K562 (cell line): ENCODE measurements around the gene THADA. TPM values are rescaled to one million over a fixed set of nuclear protein-coding genes. Genes with fewer than 3 reads are reported as not detected.

ENCODE experiments used
- CXXC5 ChIP-seq: fragments of 250-450 bp; sonication (Bioruptor Pico); IDR thresholded peaks from 2 replicates; pipeline ENCODE4 v1.8.0; 2022; ENCODE audit warnings: inconsistent platforms, mild to moderate bottlenecking, moderate library complexity
- ETV1 ChIP-seq: fragments of 450-650 bp; conservative IDR thresholded peaks from 2 replicates; pipeline ENCODE4 v1.6.1; 2016; ENCODE audit warnings: missing genetic modification characterization, control low read depth, low read depth, missing compliant biosample characterization
- HDAC8 ChIP-seq: fragments of 450-650 bp; IDR thresholded peaks from 2 replicates; pipeline ENCODE4 v1.6.1; 2016; ENCODE audit warnings: mild to moderate bottlenecking, missing genetic modification characterization, moderate library complexity, missing compliant biosample characterization
- HMG20B ChIP-seq: fragments of 250-450 bp; sonication (Bioruptor Pico); IDR thresholded peaks from 2 replicates; pipeline ENCODE4 v1.5.0; 2021; ENCODE audit warnings: mild to moderate bottlenecking
- KAT8 ChIP-seq: fragments of 450-650 bp; IDR thresholded peaks from 2 replicates; pipeline ENCODE4 v1.6.1; 2016; ENCODE audit warnings: low read depth, mild to moderate bottlenecking
- KHSRP ChIP-seq: fragments of 450-650 bp; IDR thresholded peaks from 2 replicates; pipeline ENCODE4 v1.6.1; 2017
- KLF16 ChIP-seq: IDR thresholded peaks from 2 replicates; pipeline ENCODE4 v1.6.1; 2016; ENCODE audit warnings: antibody characterized with exemption
- MAFG ChIP-seq: fragments of 450-650 bp; conservative IDR thresholded peaks from 2 replicates; pipeline ENCODE4 v1.6.1; 2016; ENCODE audit warnings: missing genetic modification characterization, missing compliant biosample characterization
- MAFK ChIP-seq: IDR thresholded peaks from 2 replicates; pipeline ENCODE4 v1.6.1; 2011; ENCODE audit warnings: low read length, improper control_type of control experiment
- MED1 ChIP-seq: sonication (generic); formaldehyde crosslinking; IDR thresholded peaks from 2 replicates; pipeline ENCODE4 v1.8.1; 2023; ENCODE audit warnings: missing genetic modification reagents, borderline replicate concordance
- MXI1 ChIP-seq: IDR thresholded peaks from 2 replicates; pipeline ENCODE4 v1.6.1; 2011; ENCODE audit warnings: low read depth, mild to moderate bottlenecking, improper control_type of control experiment, low read length
- OTX1 ChIP-seq: fragments of 450-650 bp; formaldehyde crosslinking; IDR thresholded peaks from 2 replicates; pipeline ENCODE4 v1.4.0; 2022; ENCODE audit warnings: mild to moderate bottlenecking
- POU5F1 ChIP-seq: fragments of 150-350 bp; IDR thresholded peaks from 2 replicates; pipeline ENCODE4 v1.6.1; 2014; ENCODE audit warnings: borderline replicate concordance, low read length, low read depth, mild to moderate bottlenecking; ENCODE audit not compliant: partially characterized antibody
- TBL1XR1 ChIP-seq, 2 experiments: IDR thresholded peaks; 2 replicates each; pipeline ENCODE4 v1.6.1; 2012; ENCODE audit warnings: improper control_type of control experiment in 2 of 2, low read length in 2 of 2, mild to moderate bottlenecking in 1 of 2
- TFAM ChIP-seq: fragments of 250-450 bp; sonication (Bioruptor Pico); conservative IDR thresholded peaks from 2 replicates; pipeline ENCODE4 v1.5.0; 2021; ENCODE audit warnings: mild to moderate bottlenecking, moderate library complexity
- XRCC4 ChIP-seq: IDR thresholded peaks from one replicate; pipeline ENCODE4 v1.6.1; 2011; ENCODE audit not compliant: insufficient read depth, insufficient read length; ENCODE audit errors: extremely low read depth
- ZNF280B ChIP-seq: fragments of 250-450 bp; sonication (Bioruptor Pico); IDR thresholded peaks from 2 replicates; pipeline ENCODE4 v1.5.1; 2021; ENCODE audit warnings: mild to moderate bottlenecking
- ZNF512 ChIP-seq: IDR thresholded peaks from 2 replicates; pipeline ENCODE4 v1.6.1; 2016; ENCODE audit warnings: missing genetic modification characterization, missing compliant biosample characterization
- polyA plus RNA-seq, 8 experiments: library from polyadenylated mRNA; depleted of rRNA in 4 of 8; stranded (reverse) in 5 of 8; unstranded in 3 of 8; fragments of >200 nt; fragmentation: Nextera tagmentation in 2 of 8; fragmentation: Illumina TruSeq in 1 of 8; extraction: Ambion mirVana in 2 of 8; extraction: Trizol in 1 of 8; gene quantifications; 2 replicates each; pipeline versions ENCODE4 v1.2.1 to v1.2.3, GENCODE V29; 2011 to 2014; ENCODE audit warnings: inconsistent platforms in 1 of 8, missing spikeins in 1 of 8
- total RNA-seq, 7 experiments: library from RNA; depleted of rRNA in 6 of 7; stranded (reverse); fragments of >200 nt in 6 of 7; fragmentation: Illumina TruSeq in 2 of 7; extraction: Trizol in 2 of 7; gene quantifications; 2 replicates each; pipeline versions ENCODE4 v1.2.1 to v1.2.3, GENCODE V29; 2011 to 2021; ENCODE audit warnings: low replicate concordance in 1 of 7
- TF ChIP-seq, protein P1 (sequence below): fragments of 250-450 bp; sonication (Bioruptor Pico); IDR thresholded peaks from 2 replicates; pipeline ENCODE4 v1.5.0; 2021; ENCODE audit warnings: mild to moderate bottlenecking, moderate library complexity
- TF ChIP-seq, protein P2 (sequence below), 2 experiments: IDR thresholded peaks; 2 replicates each; pipeline ENCODE4 v1.6.1; 2012; ENCODE audit warnings: improper control_type of control experiment in 2 of 2, low read depth in 2 of 2, low read length in 2 of 2, borderline replicate concordance in 1 of 2

The THADA gene
- total and polyA plus RNA-seq, 9 of the 15 experiments (the other 6 are each of a cell fraction or from before 2014, with no cell fraction given): 17.8 to 34.7 (median 31.9) TPM

DNA sequence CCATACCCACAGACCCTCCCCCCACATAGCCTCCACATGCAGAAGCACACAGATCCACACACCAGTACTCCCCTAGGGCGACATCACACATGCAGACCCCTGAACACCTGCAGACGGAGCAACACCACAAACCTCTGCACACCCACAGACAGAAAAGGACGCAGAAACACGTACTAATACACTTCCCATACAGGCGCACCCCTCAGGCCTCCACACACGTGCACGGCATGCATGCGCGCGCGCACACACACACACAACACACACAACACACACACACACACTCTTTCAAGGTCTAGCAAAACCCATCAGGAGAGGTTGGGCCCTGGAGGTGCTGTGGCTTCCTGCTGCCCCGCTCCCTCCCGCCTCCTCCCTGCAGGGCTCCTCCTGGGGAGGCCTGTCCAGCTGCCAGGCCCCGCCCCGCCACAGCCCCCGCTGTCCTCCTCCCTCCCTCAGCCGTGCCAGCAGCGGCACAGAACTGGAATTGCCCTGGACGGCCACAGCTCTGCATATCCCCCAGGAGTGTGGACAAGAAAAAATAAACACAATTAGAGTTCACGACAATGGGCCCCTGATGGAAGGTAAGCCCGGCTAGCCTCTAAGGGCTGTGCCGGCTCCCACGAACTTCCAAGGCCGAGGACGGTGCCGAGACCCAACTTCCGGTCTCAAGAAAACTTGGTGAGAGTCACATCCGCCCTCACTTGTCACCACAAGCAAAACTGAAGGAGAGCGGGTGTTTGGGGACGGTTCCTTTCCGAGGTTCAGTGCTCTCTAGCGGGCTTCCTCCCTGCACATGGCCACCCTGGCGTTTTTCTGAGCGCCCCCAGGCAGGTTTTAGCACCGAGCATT, 376.2 kb downstream of the THADA start (continued):
- TF ChIP-seq TFAM (CRISPR knock-in tag) (no peak), MAFG (tag) (no peak), ZNF512 (tag) (no peak), KLF16 (no peak), XRCC4 (no peak), MXI1 (no peak), TBL1XR1 (IDR thresholded peaks at IDR 0.05; ENCODE audit: low read length in 2 of 2) (peak in 1 of 2 experiments; percentile 11; a peak in 1 of 4 replicates), MAFK (no peak), HMG20B (no peak), HDAC8 (tag) (no peak), KHSRP (no peak), KAT8 (no peak), POU5F1 (no peak), CXXC5 (CRISPR knock-in tag) (peak; percentile 63), ZNF280B (no peak), ETV1 (tag) (peak; percentile 93), MED1 (CRISPR knock-in tag) (no peak), OTX1 (CRISPR knock-in tag) (no peak)
- TF ChIP-seq, protein P1, sequence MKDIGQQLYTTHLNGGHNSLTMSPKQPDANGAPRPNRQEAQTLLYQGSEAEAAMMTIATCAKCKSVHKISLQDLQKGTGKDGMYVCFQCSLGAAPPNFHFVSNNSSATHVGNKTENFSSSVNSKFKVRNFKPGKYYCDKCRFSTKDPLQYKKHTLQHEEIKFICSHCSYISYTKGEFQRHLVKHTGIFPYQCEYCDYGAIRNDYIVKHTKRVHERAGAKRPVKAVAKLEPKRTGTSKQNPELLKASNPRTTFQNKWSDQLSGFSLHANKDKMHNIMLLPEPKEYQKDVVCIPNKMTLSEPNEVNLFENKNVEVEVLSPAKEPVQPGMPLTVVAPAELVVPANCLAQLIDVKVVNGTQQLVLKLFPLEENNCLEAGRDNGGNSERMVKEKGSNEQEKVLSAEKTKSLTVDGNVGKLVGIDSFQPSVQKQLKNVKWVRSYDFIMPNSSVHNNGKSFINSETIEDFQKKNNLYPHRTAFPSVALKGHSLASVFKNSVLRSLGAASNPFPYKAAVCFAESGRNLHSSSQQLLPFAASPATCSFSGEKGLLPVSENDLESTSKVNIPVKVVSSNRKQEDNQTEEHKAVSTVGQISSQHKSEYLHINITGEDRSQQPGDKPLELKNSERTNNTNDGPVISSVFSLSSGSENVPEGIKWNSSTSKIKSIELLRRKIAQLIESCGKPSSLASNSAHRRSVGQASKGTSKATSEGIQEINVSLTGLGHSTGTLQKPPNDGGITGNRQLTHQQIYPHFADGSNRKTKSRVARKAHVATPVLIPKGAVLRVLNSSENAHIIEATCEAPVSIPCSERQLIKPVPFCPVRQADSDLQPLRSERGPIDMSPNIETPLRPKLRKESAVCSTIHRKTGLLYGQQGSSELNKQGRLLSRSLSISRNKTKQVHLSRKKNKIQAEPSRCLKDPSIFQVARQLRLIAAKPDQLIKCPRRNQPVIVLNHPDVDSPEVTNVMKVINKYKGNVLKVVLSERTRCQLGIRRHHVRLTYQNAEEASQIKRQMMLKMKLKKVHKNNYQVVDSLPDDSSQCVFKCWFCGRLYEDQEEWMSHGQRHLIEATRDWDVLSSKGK: no peak
- TF ChIP-seq, protein P2, sequence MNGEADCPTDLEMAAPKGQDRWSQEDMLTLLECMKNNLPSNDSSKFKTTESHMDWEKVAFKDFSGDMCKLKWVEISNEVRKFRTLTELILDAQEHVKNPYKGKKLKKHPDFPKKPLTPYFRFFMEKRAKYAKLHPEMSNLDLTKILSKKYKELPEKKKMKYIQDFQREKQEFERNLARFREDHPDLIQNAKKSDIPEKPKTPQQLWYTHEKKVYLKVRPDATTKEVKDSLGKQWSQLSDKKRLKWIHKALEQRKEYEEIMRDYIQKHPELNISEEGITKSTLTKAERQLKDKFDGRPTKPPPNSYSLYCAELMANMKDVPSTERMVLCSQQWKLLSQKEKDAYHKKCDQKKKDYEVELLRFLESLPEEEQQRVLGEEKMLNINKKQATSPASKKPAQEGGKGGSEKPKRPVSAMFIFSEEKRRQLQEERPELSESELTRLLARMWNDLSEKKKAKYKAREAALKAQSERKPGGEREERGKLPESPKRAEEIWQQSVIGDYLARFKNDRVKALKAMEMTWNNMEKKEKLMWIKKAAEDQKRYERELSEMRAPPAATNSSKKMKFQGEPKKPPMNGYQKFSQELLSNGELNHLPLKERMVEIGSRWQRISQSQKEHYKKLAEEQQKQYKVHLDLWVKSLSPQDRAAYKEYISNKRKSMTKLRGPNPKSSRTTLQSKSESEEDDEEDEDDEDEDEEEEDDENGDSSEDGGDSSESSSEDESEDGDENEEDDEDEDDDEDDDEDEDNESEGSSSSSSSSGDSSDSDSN (IDR thresholded peaks at IDR 0.05; ENCODE audit: borderline replicate concordance in 1 of 2, low read depth in 2 of 2, low read length in 2 of 2): peak; percentile 52 to 92; a peak in 2 of 4 replicates
